ENCODE data around the gene CALHM4. TPM values are rescaled to one million over a fixed set of nuclear protein-coding genes. Genes with fewer than 3 reads are reported as not detected.

The CALHM4 gene
- total RNA-seq = not detected

GRCh38 chr6:116553451-116553850 is at the start of gene CALHM4:
CALHM4 (plus strand) TSS chr6:116553751; CDS start chr6:116553794, 43 bp downstream.
- H3K27ac Mint-ChIP-seq = no peak within 1 kb of the TSS
- no peaks in the 10 kb centered on the region for H3K36me3 Mint-ChIP-seq
- no peaks in the 10 kb centered on the region for H3K9me3 Mint-ChIP-seq
- H3K4me3 Mint-ChIP-seq = no peak within 1 kb of the TSS
- ATAC-seq (ENCODE audit: low read depth) (no peak), DNase-seq (no peak)
- no peaks in the 10 kb centered on the region for H3K4me1 Mint-ChIP-seq
- POLR2A ChIA-PET = no interaction called here
- H3K27me3 Mint-ChIP-seq = peaks cover 21% of the 10 kb centered on the region

- DNase-seq (no peak), ATAC-seq (ENCODE audit: low read depth) (no peak)
- H3K27ac Mint-ChIP-seq = no peak overlapping the region
- peaks cover 32% of the 10 kb centered on the region for H3K27me3 Mint-ChIP-seq
- POLR2A ChIA-PET = no interaction called here
- H3K4me1 Mint-ChIP-seq = no peaks in the 10 kb centered on the region
- no peak overlapping the region for H3K4me3 Mint-ChIP-seq
- H3K36me3 Mint-ChIP-seq = no peaks in the 10 kb centered on the region
- peaks cover 10% of the 10 kb centered on the region for H3K9me3 Mint-ChIP-seq
Observed at GRCh38 chr6:116507324-116507723, 46.2 kb upstream of the CALHM4 start.

GRCh38 chr6:116508527-116508926 is 45.0 kb upstream of the CALHM4 start:
- Mint-ChIP-seq H3K36me3 (no peaks in the 10 kb centered on the region), H3K4me1 (no peaks in the 10 kb centered on the region), H3K9me3 (peaks cover 6% of the 10 kb centered on the region), H3K27me3 (peaks cover 26% of the 10 kb centered on the region), H3K27ac (no peak overlapping the region), H3K4me3 (no peak overlapping the region)
- DNase-seq (no peak), ATAC-seq (ENCODE audit: low read depth) (no peak)
- POLR2A ChIA-PET = no interaction called here

GRCh38 chr6:116511424-116512110 is 42.0 kb upstream of the CALHM4 start, which contains the start of gene CALHM5:
CALHM5 (plus strand) TSS chr6:116511639; CDS start chr6:116511697, 58 bp downstream.
- Mint-ChIP-seq H3K9me3 (no peaks in the 10 kb centered on the region), H3K36me3 (no peaks in the 10 kb centered on the region), H3K4me1 (no peaks in the 10 kb centered on the region), H3K4me3 (no peak within 1 kb of the TSS), H3K27ac (no peak within 1 kb of the TSS), H3K27me3 (peaks cover 24% of the 10 kb centered on the region)
- DNase-seq = no peak
- ATAC-seq (ENCODE audit: low read depth) = no peak
- POLR2A ChIA-PET = no interaction called here

GRCh38 chr6:116512111-116512559 is 41.4 kb upstream of the CALHM4 start:
- peaks cover 24% of the 10 kb centered on the region for H3K27me3 Mint-ChIP-seq
- H3K4me1 Mint-ChIP-seq = no peaks in the 10 kb centered on the region
- no peak for DNase-seq

GRCh38 chr6:116512734-116513133 is 40.8 kb upstream of the CALHM4 start:
- POLR2A ChIA-PET = no interaction called here
- Mint-ChIP-seq H3K27me3 (peaks cover 21% of the 10 kb centered on the region), H3K9me3 (no peaks in the 10 kb centered on the region), H3K36me3 (no peaks in the 10 kb centered on the region), H3K4me1 (no peaks in the 10 kb centered on the region), H3K27ac (no peak overlapping the region), H3K4me3 (no peak overlapping the region)
- ATAC-seq (ENCODE audit: low read depth) (no peak), DNase-seq (no peak)

More at GRCh38 chr6:116512111-116512559, 41.4 kb upstream of the CALHM4 start:
- Mint-ChIP-seq H3K4me3 (no peak overlapping the region), H3K27ac (no peak overlapping the region), H3K9me3 (no peaks in the 10 kb centered on the region), H3K36me3 (no peaks in the 10 kb centered on the region)
- ATAC-seq (ENCODE audit: low read depth) = no peak
- POLR2A ChIA-PET = no interaction called here

- no peak overlapping the region for H3K4me3 Mint-ChIP-seq
- ATAC-seq (ENCODE audit: low read depth) = no peak
- no peak for DNase-seq
- POLR2A ChIA-PET = no interaction called here
- H3K36me3 Mint-ChIP-seq = no peaks in the 10 kb centered on the region
- no peaks in the 10 kb centered on the region for H3K9me3 Mint-ChIP-seq
- no peaks in the 10 kb centered on the region for H3K4me1 Mint-ChIP-seq
- H3K27ac Mint-ChIP-seq = no peak overlapping the region
- peaks cover 25% of the 10 kb centered on the region for H3K27me3 Mint-ChIP-seq
Observed at GRCh38 chr6:116513224-116513875, 40.2 kb upstream of the CALHM4 start.

- Mint-ChIP-seq H3K27me3 (peaks cover 25% of the 10 kb centered on the region), H3K4me3 (no peak overlapping the region), H3K27ac (no peak overlapping the region), H3K9me3 (no peaks in the 10 kb centered on the region), H3K36me3 (no peaks in the 10 kb centered on the region), H3K4me1 (no peaks in the 10 kb centered on the region)
- ATAC-seq (ENCODE audit: low read depth) (no peak), DNase-seq (no peak)
- POLR2A ChIA-PET = no interaction called here
Observed at GRCh38 chr6:116514111-116514510, 39.4 kb upstream of the CALHM4 start.

GRCh38 chr6:116515141-116515540 is 38.4 kb upstream of the CALHM4 start:
- no peak for DNase-seq
- Mint-ChIP-seq H3K4me1 (no peaks in the 10 kb centered on the region), H3K36me3 (no peaks in the 10 kb centered on the region), H3K9me3 (no peaks in the 10 kb centered on the region), H3K27ac (no peak overlapping the region), H3K27me3 (peaks cover 26% of the 10 kb centered on the region), H3K4me3 (no peak overlapping the region)
- POLR2A ChIA-PET = no interaction called here
- no peak for ATAC-seq (ENCODE audit: low read depth)

- no peak for ATAC-seq (ENCODE audit: low read depth)
- no peak overlapping the region for H3K4me3 Mint-ChIP-seq
- DNase-seq = no peak
- POLR2A ChIA-PET = no interaction called here
- no peaks in the 10 kb centered on the region for H3K36me3 Mint-ChIP-seq
- H3K27me3 Mint-ChIP-seq = peaks cover 18% of the 10 kb centered on the region
- no peak overlapping the region for H3K27ac Mint-ChIP-seq
- no peaks in the 10 kb centered on the region for H3K4me1 Mint-ChIP-seq
- no peaks in the 10 kb centered on the region for H3K9me3 Mint-ChIP-seq
Observed at GRCh38 chr6:116518621-116519368, 34.8 kb upstream of the CALHM4 start.

GRCh38 chr6:116522896-116523295 is 30.7 kb upstream of the CALHM4 start:
- Mint-ChIP-seq H3K4me3 (no peak overlapping the region), H3K36me3 (no peaks in the 10 kb centered on the region), H3K4me1 (no peaks in the 10 kb centered on the region), H3K27me3 (peaks cover 18% of the 10 kb centered on the region), H3K9me3 (no peaks in the 10 kb centered on the region), H3K27ac (no peak overlapping the region)
- ATAC-seq (ENCODE audit: low read depth) (no peak), DNase-seq (no peak)
- POLR2A ChIA-PET = no interaction called here

GRCh38 chr6:116524236-116524635 is 29.3 kb upstream of the CALHM4 start:
- POLR2A ChIA-PET = no interaction called here
- no peaks in the 10 kb centered on the region for H3K9me3 Mint-ChIP-seq
- DNase-seq (no peak), ATAC-seq (ENCODE audit: low read depth) (no peak)
- H3K4me3 Mint-ChIP-seq = no peak overlapping the region
- H3K36me3 Mint-ChIP-seq = no peaks in the 10 kb centered on the region
- no peak overlapping the region for H3K27ac Mint-ChIP-seq
- H3K27me3 Mint-ChIP-seq = peaks cover 23% of the 10 kb centered on the region
- H3K4me1 Mint-ChIP-seq = no peaks in the 10 kb centered on the region

- Mint-ChIP-seq H3K9me3 (no peaks in the 10 kb centered on the region), H3K27ac (no peak overlapping the region), H3K36me3 (no peaks in the 10 kb centered on the region), H3K4me3 (no peak overlapping the region), H3K4me1 (no peaks in the 10 kb centered on the region), H3K27me3 (peaks cover 38% of the 10 kb centered on the region)
- ATAC-seq (ENCODE audit: low read depth) (no peak), DNase-seq (no peak)
- POLR2A ChIA-PET = no interaction called here
Observed at GRCh38 chr6:116528133-116528532, 25.4 kb upstream of the CALHM4 start.

GRCh38 chr6:116528780-116529179 is 24.8 kb upstream of the CALHM4 start:
- Mint-ChIP-seq H3K4me1 (no peaks in the 10 kb centered on the region), H3K9me3 (no peaks in the 10 kb centered on the region), H3K4me3 (no peak overlapping the region), H3K27me3 (peaks cover 43% of the 10 kb centered on the region), H3K36me3 (no peaks in the 10 kb centered on the region), H3K27ac (no peak overlapping the region)
- no peak for DNase-seq
- ATAC-seq (ENCODE audit: low read depth) = no peak
- POLR2A ChIA-PET = no interaction called here

All from activated naive CD8-positive, alpha-beta T cell treated with anti-CD3 and anti-CD28 coated beads, Interleukin-2, amount 10 ng/mL, durations not matched to agents 7 days and 5 days (primary cell).